GM03348 (cell line): ENCODE data around the gene CHD1.

Experiments
- DNase-seq: peaks from one replicate; pipeline ENCODE4 v3.0.0; 2012; ENCODE audit warnings: low spot score

Gene CHD1

GRCh38 chr5:98936948-98937715, 8.3 kb upstream of the CHD1 start:
- DNase-seq, result no peak

- DNase-seq, result no peak
Measured at GRCh38 chr5:98935206-98935605, 6.4 kb upstream of the CHD1 start.

GRCh38 chr5:98934546-98934945, 5.7 kb upstream of the CHD1 start:
- no peak for DNase-seq

- DNase-seq, result no peak
Measured at GRCh38 chr5:98933445-98934072, 4.8 kb upstream of the CHD1 start.

GRCh38 chr5:98930972-98931762, 2.4 kb upstream of the CHD1 start:
- no peak for DNase-seq

GRCh38 chr5:98929710-98930298, 997 bp upstream of the CHD1 start:
- DNase-seq, result no peak

GRCh38 chr5:98927989-98928872, 576 bp downstream of the CHD1 start:
- DNase-seq, result peak; percentile 77

- peak; percentile 69 for DNase-seq
Measured at GRCh38 chr5:98927242-98927988, 1.4 kb downstream of the CHD1 start.

- no peak for DNase-seq
Measured at GRCh38 chr5:98923966-98924365, 4.8 kb downstream of the CHD1 start.

- DNase-seq, result no peak
Measured at GRCh38 chr5:98921947-98922505, 6.8 kb downstream of the CHD1 start.

- DNase-seq, result no peak
Measured at GRCh38 chr5:98917433-98917832, 11.4 kb downstream of the CHD1 start.

- no peak for DNase-seq
Measured at GRCh38 chr5:98916540-98916939, 12.3 kb downstream of the CHD1 start.

GRCh38 chr5:98913911-98914310, 14.9 kb downstream of the CHD1 start:
- DNase-seq, result no peak

- no peak for DNase-seq
Measured at GRCh38 chr5:98911280-98912040, 17.3 kb downstream of the CHD1 start.

- peak; percentile 3 for DNase-seq
Measured at GRCh38 chr5:98909363-98909762, 19.4 kb downstream of the CHD1 start.

- no peak for DNase-seq
Measured at GRCh38 chr5:98907951-98908350, 20.9 kb downstream of the CHD1 start.

GRCh38 chr5:98906756-98907355, 22.0 kb downstream of the CHD1 start:
- DNase-seq, result no peak

- peak; percentile 23 for DNase-seq
Measured at GRCh38 chr5:98905857-98906688, 22.7 kb downstream of the CHD1 start.
